GM18526 (cell line): ENCODE results near the gene WDR90.

ENCODE experiments used
- POLR2A ChIP-seq: IDR thresholded peaks from 3 replicates; pipeline ENCODE4 v1.6.1; 2011; ENCODE audit not compliant: insufficient read length; ENCODE audit errors: extremely low read depth

Gene WDR90

GRCh38 chr16:642189-643049, 6.7 kb upstream of the WDR90 start:
- TF ChIP-seq POLR2A: peak; percentile 36

DNA sequence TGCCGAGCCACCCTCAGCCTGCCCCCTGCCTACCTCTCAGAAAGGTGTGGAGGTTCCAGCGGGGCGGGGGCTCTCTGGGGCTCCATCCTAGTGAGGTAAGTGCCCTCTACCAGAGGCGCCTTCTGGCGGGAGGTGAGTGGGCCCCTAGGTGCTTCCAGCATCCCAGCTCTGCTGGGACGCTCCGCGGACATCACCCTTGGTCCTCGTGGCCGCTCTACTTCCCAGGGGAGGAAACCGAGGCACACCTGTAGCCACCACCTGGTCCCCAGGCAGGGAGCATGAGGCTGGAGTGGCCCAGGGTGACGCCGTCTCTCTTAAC, 6.2 kb upstream of the WDR90 start:
- no peak for TF ChIP-seq POLR2A

DNA sequence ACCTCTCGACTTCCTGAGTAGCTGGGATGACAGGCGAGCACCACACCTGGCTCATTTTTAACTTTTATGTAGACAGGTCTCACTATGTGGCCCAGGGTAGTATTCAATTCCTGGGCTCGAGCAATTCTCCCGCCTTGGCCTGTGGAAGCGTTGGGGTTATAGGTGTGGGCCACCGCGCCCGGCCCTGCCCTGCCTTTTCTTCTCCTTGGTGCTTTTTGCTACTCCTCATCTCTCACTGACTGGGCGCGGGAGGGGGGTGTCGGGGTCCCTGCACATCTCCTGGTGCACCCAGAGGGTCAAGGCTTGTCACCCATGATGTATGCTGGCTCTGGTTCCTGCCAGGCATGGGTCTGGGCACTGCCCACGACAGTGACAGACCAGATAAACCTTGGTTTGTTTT, 4.6 kb upstream of the WDR90 start:
- TF ChIP-seq POLR2A: no peak

DNA sequence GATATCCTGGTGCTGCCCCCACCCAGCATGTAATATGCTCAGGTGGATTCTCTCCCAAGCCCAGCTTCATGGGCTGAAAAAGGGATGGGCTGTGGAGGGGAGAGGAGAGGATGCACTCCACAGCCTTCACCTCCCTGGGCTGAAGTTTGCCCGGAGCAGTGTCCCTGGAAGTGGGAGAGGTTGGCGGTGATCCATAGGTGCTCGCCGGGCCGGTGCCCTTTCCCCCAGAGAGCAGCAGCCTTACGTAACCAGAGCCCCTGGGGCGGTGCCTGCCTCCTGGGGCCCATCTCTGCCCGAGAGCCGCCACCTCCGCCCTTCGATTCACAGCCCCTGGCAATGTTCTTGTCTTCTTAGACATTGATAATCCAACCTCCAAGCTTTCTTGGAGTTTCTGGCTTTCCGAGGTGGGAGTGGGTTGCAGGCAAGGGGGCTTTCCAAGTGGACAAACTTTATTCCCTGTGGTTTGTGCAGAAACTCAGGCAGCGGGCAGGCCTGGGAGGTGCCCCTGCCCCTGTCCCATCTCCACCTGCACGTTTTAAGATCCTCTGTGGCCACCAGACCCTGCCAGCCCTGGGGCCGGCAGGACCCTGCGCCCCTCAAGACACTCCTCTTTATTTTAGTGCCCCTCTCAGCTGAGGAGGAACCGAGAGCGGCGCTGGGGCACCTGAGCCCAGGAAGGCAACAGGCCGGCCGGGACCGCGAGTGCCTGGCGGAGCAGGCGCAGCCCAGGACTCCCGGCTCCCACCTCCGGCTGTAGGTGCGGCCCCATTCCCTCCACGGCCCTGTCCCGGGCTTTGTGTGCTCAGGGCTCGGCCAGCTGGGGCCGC, 3.1 kb upstream of the WDR90 start:
- no peak for TF ChIP-seq POLR2A

DNA sequence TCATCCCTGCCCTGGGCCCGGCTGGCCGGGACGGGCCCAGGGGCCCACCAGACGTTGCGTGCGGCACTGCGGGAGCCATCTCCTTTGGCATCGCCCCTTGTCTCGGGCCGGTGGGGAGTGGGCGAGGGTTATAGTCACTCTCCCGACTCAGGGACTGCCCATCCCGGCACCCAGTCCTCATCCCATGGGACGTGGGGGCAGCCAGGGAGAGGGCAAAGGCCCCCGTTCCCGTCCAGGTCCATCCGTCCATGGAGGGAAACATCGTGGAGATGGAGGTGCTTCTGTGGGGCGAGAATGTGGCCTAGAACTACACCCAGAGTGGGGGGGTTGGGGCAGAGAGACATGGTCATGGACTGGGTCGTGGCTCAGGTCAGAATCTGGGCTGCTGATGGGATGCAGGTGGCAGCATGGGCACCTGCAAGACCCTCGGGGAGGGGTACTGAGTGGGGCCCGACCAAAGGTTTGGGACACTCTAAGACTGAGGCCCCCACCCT, 2.4 kb upstream of the WDR90 start:
- TF ChIP-seq POLR2A: no peak

- TF ChIP-seq POLR2A: no peak
Observed at GRCh38 chr16:647173-647902, 1.8 kb upstream of the WDR90 start.

GRCh38 chr16:648071-648780, 939 bp upstream of the WDR90 start:
- no peak for TF ChIP-seq POLR2A

GRCh38 chr16:649631-650030, 466 bp downstream of the WDR90 start:
- no peak for TF ChIP-seq POLR2A

DNA sequence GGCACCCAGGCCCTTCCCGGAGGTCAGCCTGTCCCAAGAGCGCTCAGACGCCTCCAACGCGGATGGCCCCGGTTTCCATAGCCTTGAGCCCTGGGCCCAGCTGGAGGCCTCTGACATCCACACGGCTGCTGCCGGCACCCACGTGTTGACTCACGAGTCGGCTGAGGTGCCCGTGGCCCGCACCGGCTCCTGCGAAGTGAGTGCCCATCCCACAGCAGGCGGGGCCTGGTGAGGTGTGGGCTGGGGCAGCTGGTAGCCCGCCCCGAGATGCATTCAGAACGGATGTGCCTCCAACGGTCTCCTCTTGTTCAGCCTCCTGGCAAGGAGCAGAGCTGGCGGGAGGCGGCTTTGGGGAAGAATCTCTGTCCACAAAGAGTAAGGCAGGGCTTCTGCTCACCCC, 2.7 kb downstream of the WDR90 start:
- no peak for TF ChIP-seq POLR2A

GRCh38 chr16:652454-653305, 3.5 kb downstream of the WDR90 start:
- no peak for TF ChIP-seq POLR2A

- TF ChIP-seq POLR2A: no peak
Observed at GRCh38 chr16:654034-654433, 4.9 kb downstream of the WDR90 start.

DNA sequence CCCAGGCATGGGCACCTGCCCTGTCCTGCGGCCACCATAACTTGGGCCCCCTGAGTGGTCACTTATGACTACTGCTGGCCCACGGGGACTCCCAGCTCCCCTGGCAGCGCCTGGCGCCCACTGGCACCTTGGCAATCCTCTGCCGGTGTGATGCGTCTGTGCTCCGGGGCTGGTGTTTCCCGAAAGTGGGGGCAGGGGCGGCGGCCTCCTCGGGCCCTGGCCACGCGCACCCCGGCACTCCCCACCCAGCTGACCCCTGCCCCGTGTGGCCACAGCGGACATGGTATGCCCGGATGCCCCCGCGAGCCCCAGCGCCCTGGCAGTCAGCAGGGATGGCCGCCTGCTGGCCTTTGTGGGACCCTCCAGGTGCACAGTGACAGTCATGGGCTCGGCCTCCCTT, 8.3 kb downstream of the WDR90 start:
- no peak for TF ChIP-seq POLR2A

DNA sequence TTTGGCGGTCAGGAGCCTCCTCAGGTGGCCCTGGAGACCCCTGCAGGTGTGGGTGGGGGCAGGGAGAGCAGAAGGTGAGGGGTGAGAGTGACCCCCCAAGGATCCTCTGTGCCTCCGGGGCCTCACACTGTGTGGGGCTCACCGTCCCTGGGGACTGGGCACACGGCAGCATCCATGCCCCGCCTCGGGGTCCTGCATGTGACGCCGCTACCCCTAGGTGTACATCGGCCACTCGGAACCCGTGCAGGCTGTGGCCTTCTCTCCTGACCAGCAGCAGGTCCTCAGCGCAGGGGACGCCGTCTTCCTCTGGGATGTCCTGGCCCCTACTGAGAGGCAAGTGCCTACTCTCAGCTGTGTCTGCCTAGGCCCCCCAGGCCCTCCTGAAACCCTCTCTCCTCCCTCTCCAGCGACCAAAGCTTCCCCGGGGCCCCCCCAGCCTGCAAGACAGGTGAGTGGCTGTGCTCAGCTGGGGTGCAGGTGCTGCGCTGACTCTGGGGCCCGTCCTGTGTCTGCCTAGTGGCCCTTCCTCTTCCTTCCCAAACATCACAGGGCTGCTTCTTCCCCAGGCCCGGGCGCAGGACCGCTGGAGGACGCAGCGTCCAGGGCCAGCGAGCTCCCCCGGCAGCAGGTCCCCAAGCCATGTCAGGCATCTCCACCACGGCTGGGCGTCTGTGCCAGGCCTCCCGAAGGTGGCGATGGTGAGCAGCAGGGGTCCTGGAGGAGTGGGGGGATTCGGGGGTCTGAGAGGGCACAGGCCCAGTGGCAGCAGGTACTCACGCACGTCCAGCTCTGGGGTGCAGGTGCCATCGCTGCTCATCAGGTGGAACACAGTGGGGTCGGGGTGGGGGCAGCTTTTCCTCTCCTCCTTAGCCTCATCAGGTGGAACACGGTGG, 9.8 kb downstream of the WDR90 start:
- TF ChIP-seq POLR2A: no peak
